IMR-90 (cell line): Measurements from ENCODE around the gene SPATA31C1. TPM values are rescaled to one million over a fixed set of nuclear protein-coding genes. Genes with fewer than 3 reads are reported as not detected.

Experiments used
- ATAC-seq: fragments of 200-7000 bp; cut with Tn5 transposase; 2 replicates; pipeline ENCODE4 v1.9.1; 2020; ENCODE audit warnings: low read depth, mild to moderate bottlenecking, moderate library complexity
- BruUV-seq: library from RNA; stranded (reverse); fragments of 400-500 nt; replicated peaks from 2 replicates; lab custom pipeline; 2021; lab: Mats Ljungman, UMichigan
- CTCF ChIA-PET: fragments of 300-600 bp; formaldehyde crosslinking; extraction: SDS; loops from one replicate; lab custom pipeline; 2021; ENCODE audit warnings: antibody characterized with exemption; lab: Yijun Ruan, JAX
- POLR2A ChIA-PET: fragments of 300-600 bp; sonication (Branson Sonifier 250); formaldehyde crosslinking; loops from one replicate; lab custom pipeline; 2022; ENCODE audit warnings: antibody characterized with exemption; ENCODE audit not compliant: unreplicated experiment; lab: Charles Lee
- DNase-seq: peaks from one replicate; pipeline ENCODE4 v3.0.0; 2013
- H2AFZ ChIP-seq: replicated peaks from 2 replicates; pipeline ENCODE3; 2013; ENCODE audit warnings: low read length, mild to moderate bottlenecking; ENCODE audit not compliant: poor library complexity
- H2AK5ac ChIP-seq: 2 replicates; pipeline ENCODE4 v1.6.1; 2013; ENCODE audit warnings: low read depth, low read length, inconsistent platforms
- H2AK9ac ChIP-seq: replicated peaks from 2 replicates; pipeline ENCODE3; 2013; ENCODE audit warnings: mild to moderate bottlenecking, low read depth, low read length, moderate library complexity; ENCODE audit not compliant: poor library complexity
- H2BK120ac ChIP-seq: 2 replicates; pipeline ENCODE4 v1.6.1; 2013; ENCODE audit warnings: low read depth, low read length, inconsistent platforms
- H2BK15ac ChIP-seq: 3 replicates; pipeline ENCODE4 v1.6.1; 2013; ENCODE audit warnings: low read depth, low read length, inconsistent platforms
- H2BK20ac ChIP-seq: 2 replicates; pipeline ENCODE4 v1.6.1; 2013; ENCODE audit warnings: low read depth, mild to moderate bottlenecking, inconsistent platforms, low read length, moderate library complexity
- H2BK5ac ChIP-seq: 2 replicates; pipeline ENCODE4 v1.6.1; 2013; ENCODE audit warnings: mild to moderate bottlenecking, low read depth, low read length, inconsistent platforms; ENCODE audit not compliant: poor library complexity, severe bottlenecking
- H3K14ac ChIP-seq: replicated peaks from 2 replicates; pipeline ENCODE4 v1.6.1; 2013; ENCODE audit warnings: low read depth, low read length, inconsistent platforms
- H3K18ac ChIP-seq: 2 replicates; pipeline ENCODE4 v1.6.1; 2013; ENCODE audit warnings: low read depth, low read length, control low read depth
- H3K23ac ChIP-seq: 2 replicates; pipeline ENCODE4 v1.6.1; 2013; ENCODE audit warnings: low read depth, low read length, inconsistent platforms
- H3K27ac ChIP-seq: 2 replicates; pipeline ENCODE4 v1.5.1; 2013; ENCODE audit warnings: mild to moderate bottlenecking, control low read depth, low read length; ENCODE audit not compliant: insufficient read depth
- H3K27me3 ChIP-seq: 2 replicates; pipeline ENCODE4 v1.6.1; 2013; ENCODE audit warnings: low read length; ENCODE audit not compliant: control insufficient read depth, insufficient read depth
- H3K36me3 ChIP-seq: 2 replicates; pipeline ENCODE4 v1.6.1; 2013; ENCODE audit warnings: low read length, mixed read lengths; ENCODE audit not compliant: control insufficient read depth, insufficient read depth
- H3K4ac ChIP-seq: 2 replicates; pipeline ENCODE4 v1.6.1; 2013; ENCODE audit warnings: low read depth, low read length, inconsistent platforms
- H3K4me1 ChIP-seq: 2 replicates; pipeline ENCODE4 v1.6.1; 2013; ENCODE audit warnings: low read length, mixed read lengths; ENCODE audit not compliant: control insufficient read depth, insufficient read depth
- H3K4me2 ChIP-seq: 2 replicates; pipeline ENCODE4 v1.6.1; 2013; ENCODE audit warnings: low read depth, mild to moderate bottlenecking, control low read depth, low read length, moderate library complexity
- H3K4me3 ChIP-seq: 2 replicates; pipeline ENCODE4 v1.5.1; 2013; ENCODE audit warnings: low read depth, mild to moderate bottlenecking, control low read depth, low read length, moderate library complexity; ENCODE audit not compliant: insufficient read depth
- H3K56ac ChIP-seq: 2 replicates; pipeline ENCODE4 v1.6.1; 2013; ENCODE audit warnings: low read length, inconsistent platforms; ENCODE audit not compliant: insufficient read depth; ENCODE audit errors: extremely low read depth
- H3K79me1 ChIP-seq, 2 experiments: 2 replicates each; pipeline ENCODE4 v1.6.1; 2013; ENCODE audit warnings: low read length in 2 of 2, inconsistent platforms in 1 of 2, low read depth in 1 of 2
- H3K9ac ChIP-seq: 2 replicates; pipeline ENCODE4 v1.6.1; 2013; ENCODE audit warnings: low read depth, low read length, control low read depth
- H3K9me1 ChIP-seq: 2 replicates; pipeline ENCODE4 v1.6.1; 2013; ENCODE audit warnings: low read length, inconsistent platforms; ENCODE audit not compliant: insufficient read depth
- H3K9me3 ChIP-seq: 2 replicates; pipeline ENCODE4 v1.6.1; 2013; ENCODE audit warnings: low read length; ENCODE audit not compliant: control insufficient read depth, insufficient read depth
- H4K20me1 ChIP-seq: 2 replicates; pipeline ENCODE4 v1.6.1; 2013; ENCODE audit warnings: low read length, inconsistent platforms; ENCODE audit not compliant: insufficient read depth
- H4K5ac ChIP-seq: 2 replicates; pipeline ENCODE4 v1.6.1; 2013; ENCODE audit warnings: mild to moderate bottlenecking, low read depth, low read length, control low read depth
- H4K8ac ChIP-seq, 2 experiments: 2 replicates each; pipeline ENCODE4 v1.6.1; 2013; ENCODE audit warnings: low read depth in 2 of 2, low read length in 2 of 2, control low read depth in 1 of 2, inconsistent platforms in 1 of 2
- H4K91ac ChIP-seq: 2 replicates; pipeline ENCODE4 v1.6.1; 2013; ENCODE audit warnings: low read depth, low read length, inconsistent platforms; ENCODE audit not compliant: insufficient read depth
- BHLHE40 ChIP-seq: fragments of 150-350 bp; IDR thresholded peaks from 2 replicates; pipeline ENCODE4 v1.6.1; 2016; ENCODE audit warnings: mild to moderate bottlenecking, low read depth, low read length
- CEBPB ChIP-seq: IDR thresholded peaks from 2 replicates; pipeline ENCODE4 v1.6.1; 2012; ENCODE audit warnings: low read depth, low read length, improper control_type of control experiment
- CHD1 ChIP-seq: IDR thresholded peaks from 2 replicates; pipeline ENCODE4 v1.6.1; 2012; ENCODE audit warnings: low read depth, low read length, improper control_type of control experiment
- FOS ChIP-seq: fragments of 150-350 bp; IDR thresholded peaks from 2 replicates; pipeline ENCODE4 v1.6.1; 2016; ENCODE audit warnings: low read depth, low read length
- MXI1 ChIP-seq: IDR thresholded peaks from 2 replicates; pipeline ENCODE4 v1.6.1; 2012; ENCODE audit warnings: low read depth, mild to moderate bottlenecking, low read length, moderate library complexity, borderline replicate concordance
- POLR2A ChIP-seq: IDR thresholded peaks from 2 replicates; pipeline ENCODE4 v1.6.1; 2012; ENCODE audit warnings: mild to moderate bottlenecking, low read depth, low read length
- RAD21 ChIP-seq: IDR thresholded peaks from 2 replicates; pipeline ENCODE4 v1.6.1; 2012; ENCODE audit warnings: low read length, improper control_type of control experiment
- RCOR1 ChIP-seq: IDR thresholded peaks from 2 replicates; pipeline ENCODE4 v1.6.1; 2012; ENCODE audit warnings: mild to moderate bottlenecking, low read length, improper control_type of control experiment; ENCODE audit not compliant: insufficient replicate concordance
- RFX5 ChIP-seq: IDR thresholded peaks from 2 replicates; pipeline ENCODE4 v1.8.0; 2012; ENCODE audit warnings: low read depth, mild to moderate bottlenecking, low read length, moderate library complexity
- SMC3 ChIP-seq: fragments of 150-350 bp; IDR thresholded peaks from 2 replicates; pipeline ENCODE4 v1.6.1; 2016; ENCODE audit warnings: low read depth, mild to moderate bottlenecking, antibody characterized with exemption, low read length, moderate library complexity
- whole genome bisulfite sequencing, 2 experiments: methylation state at CpG; one replicate each; pipeline versions ENCODE4 v1.1.5 to v1.1.7; 2013; ENCODE audit warnings: missing lambda C conversion rate in 2 of 2; ENCODE audit not compliant: insufficient read length in 1 of 2; ENCODE audit errors: extremely low coverage in 2 of 2; 5-methylcytosine and 5-hydroxymethylcytosine counted together
- dilution Hi-C: fragments of 300-500 bp; cut with HindIII; formaldehyde crosslinking; loops from one replicate; pipeline ENCODE4 v1.14.3; 2018; ENCODE audit warnings: low sequenced_read_pairs; ENCODE audit not compliant: unreplicated experiment
- in situ Hi-C: fragments of 300-500 bp; cut with MboI; formaldehyde crosslinking; loops from 3 replicates; pipeline ENCODE4 v1.14.3; 2019; ENCODE audit warnings: low sequenced_read_pairs, inconsistent platforms, mixed read lengths
- intact Hi-C: fragments of 100-400 bp; cut with micrococcal nuclease; formaldehyde crosslinking; loops from 2 replicates; pipeline ENCODE4 v1.10.0; 2022
- polyA plus RNA-seq, 3 experiments: library from polyadenylated mRNA; depleted of rRNA; stranded (reverse); fragments of >200 nt; gene quantifications; 2 replicates each; pipeline ENCODE4 v1.2.3, GENCODE V29; 2012; ENCODE audit warnings: low replicate concordance in 1 of 3
- total RNA-seq: library from RNA; depleted of rRNA; stranded (reverse); fragments of >200 nt; gene quantifications from 2 replicates; pipeline ENCODE4 v1.2.3, GENCODE V29; 2012
- TF ChIP-seq, protein P1 (sequence below): fragments of 150-350 bp; IDR thresholded peaks from 2 replicates; pipeline ENCODE4 v1.6.1; 2016; ENCODE audit warnings: low read depth, mild to moderate bottlenecking, low read length, moderate library complexity, borderline replicate concordance
- TF ChIP-seq, protein P2 (sequence below): fragments of 150-350 bp; IDR thresholded peaks from 2 replicates; pipeline ENCODE4 v1.6.1; 2017; ENCODE audit warnings: mild to moderate bottlenecking, antibody characterized with exemption, low read length, low read depth

The SPATA31C1 gene
- total and polyA plus RNA-seq, 2 of the 4 experiments (the other 2 are of a cell fraction), result not detected

DNA sequence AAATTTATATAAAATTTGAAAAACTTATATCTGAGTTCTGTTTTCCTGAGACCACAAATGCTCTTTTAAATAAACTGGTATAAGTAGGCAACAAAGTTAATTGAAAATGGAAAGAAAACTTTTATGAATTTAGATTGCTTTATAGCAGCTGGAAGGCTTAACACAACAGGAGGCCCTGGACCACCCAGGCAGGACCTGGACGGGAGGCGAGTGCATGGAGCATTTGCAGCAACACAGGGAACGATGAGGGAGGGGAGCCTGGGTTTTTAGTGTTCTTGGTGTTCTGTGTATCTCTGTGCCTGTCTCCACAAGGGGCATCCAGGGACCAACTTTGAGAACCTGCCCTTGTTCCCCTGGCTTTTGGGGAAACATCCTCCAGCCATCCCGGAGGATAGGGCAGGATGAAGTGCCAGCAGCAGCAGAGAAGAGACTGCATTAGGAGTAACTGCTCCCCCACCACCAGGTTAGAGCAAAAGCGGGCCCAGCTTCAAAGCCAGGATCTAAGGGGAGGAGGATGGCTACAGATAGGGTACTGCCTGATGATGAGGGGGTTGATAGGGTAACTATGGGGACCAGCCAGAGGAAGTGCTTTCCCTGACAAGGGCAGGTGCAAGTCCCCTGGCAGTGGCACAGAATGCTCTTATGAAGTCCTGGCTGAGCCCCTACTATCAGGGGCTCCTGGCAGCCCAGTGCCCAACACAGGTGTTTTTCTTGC, 41.8 kb upstream of the SPATA31C1 start:
- intact Hi-C loops (no loop called here), in situ Hi-C loops (no loop called here), dilution Hi-C loops (no loop called here)
- WGBS, 2 experiments, result 60% methylated on average over 1 of the region's 5 CpGs; no CpG with 5 or more reads in 1 of the 2 experiments
- Histone ChIP-seq H4K91ac (no peak overlapping the region), H3K23ac (no peak overlapping the region), H3K79me1 (no peaks in the 10 kb centered on the region), H4K5ac (no peak overlapping the region), H2AFZ (peak overlapping the region; percentile 66), H3K4me2 (no peak overlapping the region), H3K9ac (no peak overlapping the region), H3K56ac (no peak overlapping the region), H3K27ac (no peak overlapping the region), H3K9me1 (peaks cover 8% of the 10 kb centered on the region), H3K9me3 (peaks cover 10% of the 10 kb centered on the region), H3K4me3 (no peak overlapping the region), H4K8ac (no peak overlapping the region), H2BK120ac (peak overlapping the region; percentile 7; the same call in 1 of the 2 replicates), H2BK15ac (peak overlapping the region; percentile 29; the same call in 1 of the 3 replicates), H3K36me3 (no peaks in the 10 kb centered on the region), H2BK20ac (peak overlapping the region; percentile 25; the same call in 1 of the 2 replicates), H3K14ac (no peak overlapping the region), H2BK5ac (no peak overlapping the region), H3K18ac (no peak overlapping the region), H2AK9ac (peak overlapping the region; percentile 44), H3K27me3 (no peaks in the 10 kb centered on the region), H2AK5ac (no peak overlapping the region), H4K20me1 (no peaks in the 10 kb centered on the region), H3K4me1 (peaks cover 26% of the 10 kb centered on the region), H3K4ac (no peak overlapping the region)
- DNase-seq (no peak), ATAC-seq (no peak)
- POLR2A ChIA-PET, result no interaction called here
- CTCF ChIA-PET, result no interaction called here
- no peak for TF ChIP-seq BHLHE40
- no peak for TF ChIP-seq FOS
- no peak for TF ChIP-seq CHD1
- TF ChIP-seq SMC3, result no peak
- TF ChIP-seq RAD21, result no peak
- no peak for TF ChIP-seq CEBPB
- TF ChIP-seq, protein P1, sequence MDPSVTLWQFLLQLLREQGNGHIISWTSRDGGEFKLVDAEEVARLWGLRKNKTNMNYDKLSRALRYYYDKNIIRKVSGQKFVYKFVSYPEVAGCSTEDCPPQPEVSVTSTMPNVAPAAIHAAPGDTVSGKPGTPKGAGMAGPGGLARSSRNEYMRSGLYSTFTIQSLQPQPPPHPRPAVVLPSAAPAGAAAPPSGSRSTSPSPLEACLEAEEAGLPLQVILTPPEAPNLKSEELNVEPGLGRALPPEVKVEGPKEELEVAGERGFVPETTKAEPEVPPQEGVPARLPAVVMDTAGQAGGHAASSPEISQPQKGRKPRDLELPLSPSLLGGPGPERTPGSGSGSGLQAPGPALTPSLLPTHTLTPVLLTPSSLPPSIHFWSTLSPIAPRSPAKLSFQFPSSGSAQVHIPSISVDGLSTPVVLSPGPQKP, result no peak
- no peak for TF ChIP-seq MXI1
- no peak for TF ChIP-seq RFX5
- TF ChIP-seq RCOR1, result no peak
- TF ChIP-seq, protein P2, sequence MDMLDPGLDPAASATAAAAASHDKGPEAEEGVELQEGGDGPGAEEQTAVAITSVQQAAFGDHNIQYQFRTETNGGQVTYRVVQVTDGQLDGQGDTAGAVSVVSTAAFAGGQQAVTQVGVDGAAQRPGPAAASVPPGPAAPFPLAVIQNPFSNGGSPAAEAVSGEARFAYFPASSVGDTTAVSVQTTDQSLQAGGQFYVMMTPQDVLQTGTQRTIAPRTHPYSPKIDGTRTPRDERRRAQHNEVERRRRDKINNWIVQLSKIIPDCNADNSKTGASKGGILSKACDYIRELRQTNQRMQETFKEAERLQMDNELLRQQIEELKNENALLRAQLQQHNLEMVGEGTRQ, result no peak
- TF ChIP-seq POLR2A, result no peak
- no TSS peak for BruUV-seq
